HEK293 (cell line): ENCODE measurements around the gene SLC14A1.

Experiments used
- CTCF ChIA-PET: fragments of 350-600 bp; formaldehyde crosslinking; extraction: SDS; loops from one replicate; lab custom pipeline; 2021; ENCODE audit warnings: antibody characterized with exemption; lab: Yijun Ruan, JAX
- POLR2A ChIA-PET: fragments of 300-600 bp; formaldehyde crosslinking; extraction: SDS; loops from one replicate; lab custom pipeline; 2020; ENCODE audit warnings: antibody characterized with exemption, inconsistent platforms; lab: Yijun Ruan, JAX
- H3K27ac ChIP-seq: fragments of 200-500 bp; sonication (Bioruptor generic); 2 replicates; pipeline ENCODE4 v1.5.1; 2014; ENCODE audit warnings: low read depth, low read length, control low read depth, inconsistent platforms; ENCODE audit errors: extremely low read depth
- H3K36me3 ChIP-seq, 2 experiments: fragments of 200-500 bp in 1 of 2; sonication (Bioruptor generic) in 1 of 2; 1 replicate in 1 of 2; 2 replicates in 1 of 2; pipeline ENCODE4 v1.5.1; 2014 to 2017; ENCODE audit warnings: inconsistent platforms in 2 of 2, low read length in 2 of 2; ENCODE audit not compliant: control insufficient read depth in 2 of 2, insufficient read depth in 1 of 2
- H3K4me1 ChIP-seq: fragments of 200-500 bp; sonication (Bioruptor generic); 2 replicates; pipeline ENCODE4 v1.5.1; 2014; ENCODE audit warnings: mild to moderate bottlenecking, low read length, inconsistent platforms; ENCODE audit not compliant: control insufficient read depth, insufficient read depth
- H3K4me3 ChIP-seq: 2 replicates; pipeline ENCODE4 v1.5.1; 2011; ENCODE audit warnings: low read depth, mild to moderate bottlenecking, control low read depth, low read length, moderate library complexity
- H3K9me3 ChIP-seq: fragments of 200-500 bp; sonication (Bioruptor generic); 2 replicates; pipeline ENCODE4 v1.5.1; 2014; ENCODE audit warnings: low read depth, low read length, inconsistent platforms; ENCODE audit not compliant: control insufficient read depth, insufficient read depth
- GLIS2 ChIP-seq: fragments of 450-650 bp; formaldehyde crosslinking; IDR thresholded peaks from 2 replicates; pipeline ENCODE4 v1.5.1; 2016; ENCODE audit warnings: missing biosample characterization, missing genetic modification characterization
- KLF8 ChIP-seq: fragments of 450-650 bp; formaldehyde crosslinking; IDR thresholded peaks from 2 replicates; pipeline ENCODE4 v1.5.1; 2016; ENCODE audit warnings: missing biosample characterization, missing genetic modification characterization
- RBAK ChIP-seq: fragments of 450-650 bp; formaldehyde crosslinking; IDR thresholded peaks from 2 replicates; pipeline ENCODE4 v1.5.1; 2016; ENCODE audit warnings: missing biosample characterization, missing genetic modification characterization
- REPIN1 ChIP-seq: fragments of 450-650 bp; formaldehyde crosslinking; IDR thresholded peaks from 2 replicates; pipeline ENCODE4 v1.5.1; 2017; ENCODE audit warnings: missing biosample characterization, missing genetic modification characterization, low read depth
- ZBTB20 ChIP-seq: fragments of 450-650 bp; formaldehyde crosslinking; IDR thresholded peaks from 2 replicates; pipeline ENCODE4 v1.5.1; 2016; ENCODE audit warnings: missing biosample characterization, missing genetic modification characterization
- ZFHX2 ChIP-seq: fragments of 450-650 bp; formaldehyde crosslinking; conservative IDR thresholded peaks from 2 replicates; pipeline ENCODE4 v1.5.1; 2016; ENCODE audit warnings: missing biosample characterization, missing genetic modification characterization
- ZNF121 ChIP-seq: fragments of 450-650 bp; formaldehyde crosslinking; IDR thresholded peaks from 2 replicates; pipeline ENCODE4 v1.5.1; 2016; ENCODE audit warnings: missing biosample characterization, missing genetic modification characterization
- ZNF16 ChIP-seq: fragments of 450-650 bp; formaldehyde crosslinking; IDR thresholded peaks from 2 replicates; pipeline ENCODE4 v1.5.1; 2016; ENCODE audit warnings: low read depth, missing biosample characterization, missing genetic modification characterization
- ZNF202 ChIP-seq: fragments of 450-650 bp; formaldehyde crosslinking; IDR thresholded peaks from 2 replicates; pipeline ENCODE4 v1.5.1; 2016; ENCODE audit warnings: missing biosample characterization, missing genetic modification characterization, borderline replicate concordance
- ZNF274 ChIP-seq, 2 experiments: fragments of 200-500 bp in 1 of 2; fragments of 450-650 bp in 1 of 2; sonication (Bioruptor generic) in 1 of 2; formaldehyde crosslinking in 1 of 2; IDR thresholded peaks; 2 replicates each; pipeline versions ENCODE4 v1.5.1 to v1.6.1; 2014 to 2016; ENCODE audit warnings: borderline replicate concordance in 1 of 2, inconsistent platforms in 1 of 2, low read length in 1 of 2, missing biosample characterization in 1 of 2, missing genetic modification characterization in 1 of 2
- ZNF324 ChIP-seq: fragments of 450-650 bp; formaldehyde crosslinking; IDR thresholded peaks from 2 replicates; pipeline ENCODE4 v1.5.1; 2016; ENCODE audit warnings: missing biosample characterization, missing genetic modification characterization
- ZNF335 ChIP-seq: fragments of 450-650 bp; formaldehyde crosslinking; conservative IDR thresholded peaks from 2 replicates; pipeline ENCODE4 v1.5.1; 2016; ENCODE audit warnings: missing biosample characterization, missing genetic modification characterization
- ZNF350 ChIP-seq: fragments of 450-650 bp; formaldehyde crosslinking; IDR thresholded peaks from 2 replicates; pipeline ENCODE4 v1.5.0; 2017; ENCODE audit warnings: missing biosample characterization, mild to moderate bottlenecking, missing genetic modification characterization
- ZNF366 ChIP-seq: fragments of 450-650 bp; formaldehyde crosslinking; conservative IDR thresholded peaks from 2 replicates; pipeline ENCODE4 v1.5.1; 2016; ENCODE audit warnings: missing biosample characterization, missing genetic modification characterization
- ZNF391 ChIP-seq: fragments of 450-650 bp; formaldehyde crosslinking; IDR thresholded peaks from 2 replicates; pipeline ENCODE4 v1.5.1; 2016; ENCODE audit warnings: low read depth, missing biosample characterization, missing genetic modification characterization, borderline replicate concordance
- ZNF510 ChIP-seq: fragments of 450-650 bp; formaldehyde crosslinking; IDR thresholded peaks from 2 replicates; pipeline ENCODE4 v1.5.1; 2018; ENCODE audit warnings: mild to moderate bottlenecking, missing genetic modification characterization, missing biosample characterization; ENCODE audit not compliant: insufficient replicate concordance
- ZNF549 ChIP-seq: fragments of 450-650 bp; IDR thresholded peaks from 2 replicates; pipeline ENCODE4 v1.5.1; 2018; ENCODE audit warnings: missing biosample characterization, missing genetic modification characterization, mild to moderate bottlenecking, inconsistent platforms, moderate library complexity
- ZNF596 ChIP-seq: fragments of 450-650 bp; IDR thresholded peaks from 2 replicates; pipeline ENCODE4 v1.5.0; 2018; ENCODE audit warnings: missing biosample characterization, mild to moderate bottlenecking, missing genetic modification characterization, moderate library complexity
- ZNF747 ChIP-seq: fragments of 450-650 bp; formaldehyde crosslinking; IDR thresholded peaks from 2 replicates; pipeline ENCODE4 v1.5.1; 2016; ENCODE audit warnings: missing biosample characterization, missing genetic modification characterization
- TF ChIP-seq, protein P1 (sequence below): fragments of 450-650 bp; formaldehyde crosslinking; IDR thresholded peaks from 2 replicates; pipeline ENCODE4 v1.5.1; 2016; ENCODE audit warnings: missing biosample characterization, missing genetic modification characterization
- TF ChIP-seq, protein P2 (sequence below): fragments of 450-650 bp; formaldehyde crosslinking; IDR thresholded peaks from 2 replicates; pipeline ENCODE4 v1.5.1; 2016; ENCODE audit warnings: missing biosample characterization, missing genetic modification characterization

SLC14A1 gene

DNA sequence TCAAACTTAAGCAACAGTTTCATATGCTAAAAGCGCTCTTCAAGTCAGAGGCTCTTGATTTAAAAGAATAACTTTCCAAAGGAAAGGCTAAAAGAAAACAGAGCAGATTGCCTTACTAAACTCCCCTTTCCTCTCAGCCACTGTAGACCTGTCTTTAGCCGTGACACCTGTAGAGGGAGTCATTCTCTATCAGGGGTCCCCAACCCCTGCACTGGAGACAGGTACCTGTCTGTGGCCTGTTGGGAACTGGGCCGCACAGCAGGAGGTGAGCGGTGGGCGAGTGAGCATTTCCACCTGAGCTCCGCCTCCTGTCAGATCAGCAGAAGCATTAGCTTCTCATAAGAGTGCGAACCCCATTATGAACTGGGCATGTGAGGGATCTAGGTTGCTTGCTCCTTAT lies 9.6 kb downstream of the SLC14A1 start:
- ChIA-PET POLR2A (no interaction called here), CTCF (interaction anchor here (1.9 kb wide), 1 partner anchor 11 kb away, joined by 9 read pairs; no protein-coding TSS in a partner anchor)
- H3K4me3 ChIP-seq, result no peak overlapping the region
- no peaks in the 10 kb centered on the region for H3K4me1 ChIP-seq
- H3K9me3 ChIP-seq, result no peaks in the 10 kb centered on the region
- H3K36me3 ChIP-seq, result no peaks in the 10 kb centered on the region
- TF ChIP-seq RBAK (tag by site-specific recombination) (no peak), ZNF747 (no peak), ZNF324 (tag by site-specific recombination) (no peak), ZNF274 (IDR thresholded peaks at IDR 0.05; ENCODE audit: low read length) (no peak), ZNF274 (tag by site-specific recombination; IDR thresholded peaks at IDR 0.05; ENCODE audit: borderline replicate concordance) (no peak), ZNF391 (tag by site-specific recombination) (no peak), ZNF202 (no peak), ZBTB20 (no peak), ZNF549 (tag by site-specific recombination) (no peak), ZNF350 (no peak), ZNF596 (no peak)
- TF ChIP-seq, protein P1, sequence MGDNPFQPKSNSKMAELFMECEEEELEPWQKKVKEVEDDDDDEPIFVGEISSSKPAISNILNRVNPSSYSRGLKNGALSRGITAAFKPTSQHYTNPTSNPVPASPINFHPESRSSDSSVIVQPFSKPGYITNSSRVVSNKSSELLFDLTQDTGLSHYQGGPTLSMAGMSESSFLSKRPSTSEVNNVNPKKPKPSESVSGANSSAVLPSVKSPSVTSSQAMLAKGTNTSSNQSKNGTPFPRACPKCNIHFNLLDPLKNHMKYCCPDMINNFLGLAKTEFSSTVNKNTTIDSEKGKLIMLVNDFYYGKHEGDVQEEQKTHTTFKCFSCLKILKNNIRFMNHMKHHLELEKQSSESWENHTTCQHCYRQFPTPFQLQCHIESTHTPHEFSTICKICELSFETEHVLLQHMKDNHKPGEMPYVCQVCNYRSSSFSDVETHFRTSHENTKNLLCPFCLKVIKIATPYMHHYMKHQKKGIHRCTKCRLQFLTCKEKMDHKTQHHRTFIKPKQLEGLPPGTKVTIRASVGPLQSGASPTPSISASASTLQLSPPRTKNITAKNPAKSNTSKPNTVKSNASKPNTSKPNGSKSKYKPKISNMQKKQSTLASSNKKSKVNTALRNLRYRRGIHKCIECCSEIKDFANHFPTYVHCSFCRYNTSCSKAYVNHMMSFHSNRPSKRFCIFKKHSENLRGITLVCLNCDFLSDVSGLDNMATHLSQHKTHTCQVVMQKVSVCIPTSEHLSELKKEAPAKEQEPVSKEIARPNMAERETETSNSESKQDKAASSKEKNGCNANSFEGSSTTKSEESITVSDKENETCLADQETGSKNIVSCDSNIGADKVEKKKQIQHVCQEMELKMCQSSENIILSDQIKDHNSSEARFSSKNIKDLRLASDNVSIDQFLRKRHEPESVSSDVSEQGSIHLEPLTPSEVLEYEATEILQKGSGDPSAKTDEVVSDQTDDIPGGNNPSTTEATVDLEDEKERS (tag by site-specific recombination), result no peak
- TF ChIP-seq, all 188 proteins: peak for 0
- no peak overlapping the region for H3K27ac ChIP-seq

DNA sequence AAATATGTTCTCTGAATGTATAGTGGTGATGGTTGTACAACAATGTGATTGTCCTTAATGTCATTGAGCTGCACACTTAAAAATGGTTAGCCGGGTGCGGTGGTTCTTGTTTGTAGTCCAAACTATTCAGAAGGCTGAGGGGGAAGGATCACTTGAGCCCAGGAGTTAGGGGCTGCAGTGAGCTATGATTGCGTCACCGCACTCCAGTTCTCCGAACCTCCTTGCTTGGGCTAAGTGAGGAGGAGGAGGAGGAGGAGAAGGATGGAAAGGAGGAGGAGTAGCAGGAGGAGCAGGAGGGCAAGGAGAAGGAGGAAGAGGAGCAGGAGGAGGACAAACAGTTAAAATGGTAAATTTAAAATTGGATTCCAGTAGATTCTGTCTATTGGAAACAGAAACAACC lies 10.5 kb downstream of the SLC14A1 start:
- TF ChIP-seq, protein P2, sequence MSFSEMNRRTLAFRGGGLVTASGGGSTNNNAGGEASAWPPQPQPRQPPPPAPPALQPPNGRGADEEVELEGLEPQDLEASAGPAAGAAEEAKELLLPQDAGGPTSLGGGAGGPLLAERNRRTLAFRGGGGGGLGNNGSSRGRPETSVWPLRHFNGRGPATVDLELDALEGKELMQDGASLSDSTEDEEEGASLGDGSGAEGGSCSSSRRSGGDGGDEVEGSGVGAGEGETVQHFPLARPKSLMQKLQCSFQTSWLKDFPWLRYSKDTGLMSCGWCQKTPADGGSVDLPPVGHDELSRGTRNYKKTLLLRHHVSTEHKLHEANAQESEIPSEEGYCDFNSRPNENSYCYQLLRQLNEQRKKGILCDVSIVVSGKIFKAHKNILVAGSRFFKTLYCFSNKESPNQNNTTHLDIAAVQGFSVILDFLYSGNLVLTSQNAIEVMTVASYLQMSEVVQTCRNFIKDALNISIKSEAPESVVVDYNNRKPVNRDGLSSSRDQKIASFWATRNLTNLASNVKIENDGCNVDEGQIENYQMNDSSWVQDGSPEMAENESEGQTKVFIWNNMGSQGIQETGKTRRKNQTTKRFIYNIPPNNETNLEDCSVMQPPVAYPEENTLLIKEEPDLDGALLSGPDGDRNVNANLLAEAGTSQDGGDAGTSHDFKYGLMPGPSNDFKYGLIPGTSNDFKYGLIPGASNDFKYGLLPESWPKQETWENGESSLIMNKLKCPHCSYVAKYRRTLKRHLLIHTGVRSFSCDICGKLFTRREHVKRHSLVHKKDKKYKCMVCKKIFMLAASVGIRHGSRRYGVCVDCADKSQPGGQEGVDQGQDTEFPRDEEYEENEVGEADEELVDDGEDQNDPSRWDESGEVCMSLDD (tag by site-specific recombination), result no peak
- TF ChIP-seq ZNF510 (tag by site-specific recombination), result no peak
- TF ChIP-seq ZNF121 (tag by site-specific recombination), result no peak
- TF ChIP-seq KLF8, result no peak
- TF ChIP-seq ZFHX2 (tag by site-specific recombination), result no peak
- TF ChIP-seq GLIS2 (tag by site-specific recombination), result no peak
- no peak for TF ChIP-seq ZNF16 (tag by site-specific recombination)
- TF ChIP-seq REPIN1 (tag by site-specific recombination), result no peak
- no peak for TF ChIP-seq ZNF366 (tag by site-specific recombination)
- TF ChIP-seq ZNF335 (tag by site-specific recombination), result no peak
- no peaks in the 10 kb centered on the region for H3K36me3 ChIP-seq
- H3K4me3 ChIP-seq, result no peak overlapping the region
- POLR2A ChIA-PET, result no interaction called here
- CTCF ChIA-PET, result interaction anchor here (0.6 to 1.9 kb wide), 3 partner anchors 12 to 46 kb away, joined by 4 to 9 read pairs (median 4); no protein-coding TSS in a partner anchor
- no peaks in the 10 kb centered on the region for H3K9me3 ChIP-seq
- H3K27ac ChIP-seq, result no peak overlapping the region
- no peaks in the 10 kb centered on the region for H3K4me1 ChIP-seq
